Pancreas (tissue), 10 donors: ENCODE measurements around the gene DNAH5. TPM values are rescaled to one million over a fixed set of nuclear protein-coding genes. Genes with fewer than 3 reads are reported as not detected.

Source experiments
- ATAC-seq, 4 donors: fragments of 200-7000 bp; cut with Tn5 transposase; one replicate each; pipeline versions ENCODE4 v1.8.0 to v1.9.1; 2020; ENCODE audit warnings: mild to moderate bottlenecking in 4 of 4, moderate library complexity in 4 of 4
- DNase-seq, 6 donors: peaks; one replicate each; pipeline ENCODE4 v3.0.0-alpha.2; 2020
- FAIRE-seq: peaks from 2 replicates; lab custom pipeline; 2012; peaks lifted over from hg19 to GRCh38; lab: Jason Lieb, UNC
- H3K27ac ChIP-seq, 4 donors: fragments of 200-600 bp; sonication (generic); 1 replicate in 3 of 4; 2 replicates in 1 of 4; pipeline versions ENCODE4 v1.5.0 to v1.8.0; 2020
- H3K27me3 ChIP-seq, 4 donors: fragments of 200-600 bp; one replicate each; pipeline ENCODE4 v1.8.0; 2021
- H3K36me3 ChIP-seq, 3 donors: fragments of 200-600 bp; sonication (generic) in 1 of 3; one replicate each; pipeline versions ENCODE4 v1.5.0 to v1.8.0; 2020 to 2021
- H3K4me1 ChIP-seq, 3 donors: fragments of 200-600 bp; one replicate each; pipeline ENCODE4 v1.8.0; 2021
- H3K4me3 ChIP-seq, 4 donors: fragments of 200-600 bp; sonication (generic) in 2 of 4; one replicate each; pipeline versions ENCODE4 v1.5.0 to v1.8.0; 2020 to 2021
- H3K9me3 ChIP-seq, 4 donors: fragments of 200-600 bp; one replicate each; pipeline ENCODE4 v1.8.0; 2021
- WGBS, 2 donors: extraction: QIAGEN DNeasy Blood & Tissue Kit; methylation state at CpG; one replicate each; pipeline ENCODE4 v1.1.7; 2013; 5-methylcytosine and 5-hydroxymethylcytosine counted together
- intact Hi-C, 3 donors: fragments of 100-400 bp; cut with DNase I; formaldehyde crosslinking; loops; one replicate each; pipeline versions ENCODE4 v1.11.1 to v1.14.2; 2022
- polyA plus RNA-seq, 2 donors: library from polyadenylated mRNA; stranded (reverse); fragments of 200-250 nt; gene quantifications; one replicate each; pipeline ENCODE4 v1.2.3, GENCODE V29; 2013
- total RNA-seq, 6 donors: library from RNA; stranded (reverse); fragmentation: NEBNext Ultra II Directional in 4 of 6; extraction: Animal tissue kit (Norgen Biotek cat#: 25700) in 4 of 6; gene quantifications; one replicate each; pipeline versions ENCODE4 v1.2.1 to v1.2.4, GENCODE V29; 2021 to 2023
- TF ChIP-seq, protein P1 (sequence below), 4 donors: fragments of 200-600 bp; sonication (generic) in 3 of 4; IDR thresholded peaks; one replicate each; pipeline versions ENCODE4 v1.5.0 to v1.8.0; 2021; ENCODE audit warnings: antibody characterized with exemption in 4 of 4
- donor health status: healthy with polysubstance abuse.
- donor health status: DM: no; HTN: no; CAD: no; lungs with moderate emphysema.
- donor health status: DM: no; HTN: no; CAD: no.
- donor health status: control.
- donor health status: control.
- donor health status: Bipolar disorder and iron deficiency.
- donor health status: DM: yes; HTN: yes; CAD: no.
- donor health status: DM: no; HTN: no; CAD: no.
- donor health status: DM: no; HTN: no; CAD: no.
- donor health status: DM: yes; HTN: yes; CAD: no.

Gene DNAH5
- total and polyA plus RNA-seq, 8 donors: 0.84 to 5.3 (median 1.6) TPM

DNA sequence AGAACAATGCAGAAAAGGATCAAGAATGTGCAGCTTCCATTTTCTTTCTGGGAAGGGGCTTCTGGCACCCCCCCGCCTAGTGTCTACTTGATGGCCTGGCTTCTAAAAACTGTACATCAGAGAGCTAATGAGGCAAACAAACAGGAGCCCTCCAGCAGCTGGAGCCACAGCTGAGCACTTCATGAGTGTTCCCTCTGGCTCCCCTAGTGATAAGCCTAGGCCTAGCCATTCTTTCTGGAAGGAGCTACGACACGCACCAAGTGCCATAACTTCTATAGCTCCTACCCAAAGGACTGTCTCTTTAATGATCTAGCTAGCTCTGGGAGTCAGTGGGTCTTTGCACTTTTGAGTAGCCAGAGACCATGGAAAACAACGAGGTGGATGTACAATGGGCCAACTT is 66.1 kb downstream of the DNAH5 start:
- 67 to 72% methylated on average over 4 of the region's 4 CpGs for WGBS, 2 donors
- TF ChIP-seq, protein P1, sequence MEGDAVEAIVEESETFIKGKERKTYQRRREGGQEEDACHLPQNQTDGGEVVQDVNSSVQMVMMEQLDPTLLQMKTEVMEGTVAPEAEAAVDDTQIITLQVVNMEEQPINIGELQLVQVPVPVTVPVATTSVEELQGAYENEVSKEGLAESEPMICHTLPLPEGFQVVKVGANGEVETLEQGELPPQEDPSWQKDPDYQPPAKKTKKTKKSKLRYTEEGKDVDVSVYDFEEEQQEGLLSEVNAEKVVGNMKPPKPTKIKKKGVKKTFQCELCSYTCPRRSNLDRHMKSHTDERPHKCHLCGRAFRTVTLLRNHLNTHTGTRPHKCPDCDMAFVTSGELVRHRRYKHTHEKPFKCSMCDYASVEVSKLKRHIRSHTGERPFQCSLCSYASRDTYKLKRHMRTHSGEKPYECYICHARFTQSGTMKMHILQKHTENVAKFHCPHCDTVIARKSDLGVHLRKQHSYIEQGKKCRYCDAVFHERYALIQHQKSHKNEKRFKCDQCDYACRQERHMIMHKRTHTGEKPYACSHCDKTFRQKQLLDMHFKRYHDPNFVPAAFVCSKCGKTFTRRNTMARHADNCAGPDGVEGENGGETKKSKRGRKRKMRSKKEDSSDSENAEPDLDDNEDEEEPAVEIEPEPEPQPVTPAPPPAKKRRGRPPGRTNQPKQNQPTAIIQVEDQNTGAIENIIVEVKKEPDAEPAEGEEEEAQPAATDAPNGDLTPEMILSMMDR (IDR thresholded peaks at IDR 0.05): no peak
- intact Hi-C loops: no loop called here
- no peak for FAIRE-seq
- Histone ChIP-seq H3K27me3 (no peaks in the 10 kb centered on the region), H3K9me3 (no peaks in the 10 kb centered on the region), H3K36me3 (no peaks in the 10 kb centered on the region), H3K27ac (no peak overlapping the region), H3K4me3 (no peak overlapping the region), H3K4me1 (no peaks in the 10 kb centered on the region)
- ATAC-seq: no peak
- DNase-seq: no peak

DNA sequence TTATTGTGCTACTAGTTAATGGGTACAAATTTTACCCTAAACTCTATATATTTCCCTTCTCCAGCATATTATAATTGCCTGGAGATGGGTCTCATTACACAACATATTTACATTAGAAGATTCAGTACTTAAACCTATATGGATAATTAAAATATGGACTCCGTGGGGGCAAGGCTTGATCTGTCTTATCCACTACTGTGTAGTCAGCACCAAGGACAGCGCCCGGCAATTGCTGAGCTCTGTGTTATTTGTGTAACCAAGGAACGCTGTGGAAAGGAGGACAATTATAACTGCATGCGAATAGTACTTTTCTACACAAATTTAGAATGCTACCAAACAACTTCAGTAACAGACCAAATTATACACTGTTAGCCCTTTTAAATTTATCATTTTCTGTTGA is 77.7 kb downstream of the DNAH5 start:
- H3K4me3 ChIP-seq: no peak overlapping the region
- no peaks in the 10 kb centered on the region for H3K27me3 ChIP-seq
- ATAC-seq (peak in 1 of 4 donors; percentile 69), FAIRE-seq (no peak), DNase-seq (peak in 1 of 6 donors; percentile 19)
- intact Hi-C loops: no loop called here
- WGBS, 2 donors: 18 to 22% methylated on average over 5 of the region's 5 CpGs
- H3K36me3 ChIP-seq: no peaks in the 10 kb centered on the region
- no peaks in the 10 kb centered on the region for H3K4me1 ChIP-seq
- no peak overlapping the region for H3K27ac ChIP-seq
- TF ChIP-seq, protein P1 (IDR thresholded peaks at IDR 0.05): no peak
- no peaks in the 10 kb centered on the region for H3K9me3 ChIP-seq

DNA sequence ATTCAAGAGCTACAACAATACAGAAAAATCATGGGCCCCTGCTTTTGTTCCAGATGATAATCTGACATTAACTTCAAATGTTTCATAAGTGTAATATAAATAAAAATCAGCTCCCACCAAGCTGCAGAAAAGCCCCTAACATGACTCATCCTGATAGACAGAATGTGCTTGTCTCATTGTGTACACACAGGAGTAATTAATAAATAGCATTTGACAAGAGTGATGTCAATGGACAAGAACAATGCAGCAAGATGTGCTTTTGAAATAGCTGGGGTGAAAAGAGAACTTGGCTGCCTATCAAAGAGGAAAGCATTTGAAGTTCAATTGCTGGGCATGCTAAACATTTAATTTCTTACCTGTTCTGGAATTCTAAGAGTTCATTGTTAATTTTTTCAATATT is 79.2 kb downstream of the DNAH5 start:
- Histone ChIP-seq H3K36me3 (no peaks in the 10 kb centered on the region), H3K4me3 (no peak overlapping the region), H3K9me3 (no peaks in the 10 kb centered on the region), H3K27me3 (no peaks in the 10 kb centered on the region), H3K4me1 (no peaks in the 10 kb centered on the region), H3K27ac (no peak overlapping the region)
- ATAC-seq (peak in 1 of 4 donors; percentile 28), FAIRE-seq (no peak), DNase-seq (no peak)
- intact Hi-C loops: no loop called here
- TF ChIP-seq, protein P1 (IDR thresholded peaks at IDR 0.05): no peak

DNA sequence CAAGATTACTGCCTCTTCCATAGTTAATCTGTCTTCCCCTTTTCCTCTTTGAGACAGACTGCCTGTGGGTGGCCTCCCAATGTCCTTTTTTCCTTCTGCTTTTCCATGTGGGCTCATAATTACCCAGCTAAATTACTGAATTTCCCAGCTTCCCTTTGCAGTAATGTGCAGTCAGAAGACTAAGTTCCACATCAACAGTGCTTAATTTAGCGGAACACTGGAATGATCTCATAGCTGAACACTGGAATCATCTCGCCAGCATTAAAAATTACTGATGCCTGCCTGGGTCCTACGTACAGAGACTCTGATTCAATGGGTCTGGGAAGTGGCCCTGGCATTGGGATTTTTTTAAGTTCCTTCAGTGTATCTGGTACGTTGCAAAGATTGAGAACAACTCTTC is 84.3 kb downstream of the DNAH5 start:
- Histone ChIP-seq H3K9me3 (no peaks in the 10 kb centered on the region), H3K4me3 (no peak overlapping the region), H3K4me1 (no peaks in the 10 kb centered on the region), H3K36me3 (no peaks in the 10 kb centered on the region), H3K27ac (no peak overlapping the region), H3K27me3 (no peaks in the 10 kb centered on the region)
- DNase-seq (no peak), ATAC-seq (no peak), FAIRE-seq (no peak)
- intact Hi-C loops: no loop called here
- TF ChIP-seq, protein P1 (IDR thresholded peaks at IDR 0.05): no peak
- 58 to 71% methylated on average over 4 of the region's 4 CpGs for WGBS, 2 donors

DNA sequence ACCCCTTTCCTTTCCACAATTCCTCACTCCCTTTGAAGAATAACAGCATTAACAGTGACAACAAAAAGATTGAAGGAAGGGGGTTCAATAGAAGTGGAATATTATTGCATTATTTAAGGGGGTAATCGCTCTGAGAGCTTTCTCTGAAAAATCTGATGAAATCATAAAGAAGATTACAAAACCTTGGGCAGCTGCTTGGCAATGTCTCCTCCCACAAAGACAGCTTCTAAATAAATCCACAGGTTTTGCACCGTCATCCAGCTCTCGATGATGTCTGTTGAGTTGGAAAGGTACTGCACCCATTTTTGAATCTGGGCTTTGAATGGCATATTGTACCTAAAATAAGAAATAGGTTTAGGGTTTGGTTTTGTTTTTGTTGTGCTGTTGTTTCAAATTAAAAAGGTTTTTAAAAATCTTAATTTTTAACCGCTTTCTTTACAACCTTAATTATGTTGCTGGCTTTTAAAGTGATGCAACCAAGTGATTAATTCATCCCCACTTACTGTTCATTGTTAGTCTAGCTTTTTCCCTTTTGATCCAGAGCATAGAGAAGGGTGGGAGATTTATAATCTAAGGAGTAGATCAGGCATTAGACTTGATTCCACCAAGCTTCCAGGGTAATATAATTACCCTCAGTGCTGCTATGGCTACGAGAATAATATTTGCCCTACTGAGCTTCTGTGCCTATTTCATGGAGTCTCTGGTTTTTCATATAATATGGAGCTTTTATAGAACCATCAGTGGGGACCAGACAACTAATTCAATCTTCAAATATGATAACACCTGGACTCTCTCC is 85.0 kb downstream of the DNAH5 start:
- Histone ChIP-seq H3K4me3 (no peak overlapping the region), H3K27me3 (no peaks in the 10 kb centered on the region), H3K27ac (no peak overlapping the region), H3K36me3 (no peaks in the 10 kb centered on the region), H3K9me3 (no peaks in the 10 kb centered on the region), H3K4me1 (no peaks in the 10 kb centered on the region)
- intact Hi-C loops: no loop called here
- ATAC-seq (no peak), DNase-seq (no peak), FAIRE-seq (no peak)
- WGBS, 2 donors: 50 to 51% methylated on average over 5 of the region's 5 CpGs
- TF ChIP-seq, protein P1 (IDR thresholded peaks at IDR 0.05): no peak
